GM12878 (cell line): ENCODE data around the gene GRIK5. TPM values are rescaled to one million over a fixed set of nuclear protein-coding genes. Genes with fewer than 3 reads are reported as not detected.

Experiments
- ATAC-seq: fragments of 200-7000 bp; cut with Tn5 transposase; 3 replicates; pipeline ENCODE4 v1.9.1; 2020; ENCODE audit warnings: mild to moderate bottlenecking, moderate library complexity
- BruUV-seq: library from RNA; stranded (reverse); fragments of 400-500 nt; replicated peaks from 2 replicates; lab custom pipeline; 2021; lab: Mats Ljungman, UMichigan
- CTCF ChIA-PET: fragments of 300-600 bp; sonication (Branson Sonifier 250); formaldehyde crosslinking; extraction: SDS; loops from one replicate; lab custom pipeline; 2021; ENCODE audit warnings: inconsistent platforms; lab: Yijun Ruan, JAX
- POLR2A ChIA-PET: fragments of 350-600 bp; formaldehyde crosslinking; extraction: SDS; loops from one replicate; lab custom pipeline; 2021; ENCODE audit warnings: inconsistent platforms; lab: Charles Lee
- RAD21 ChIA-PET: fragments of 300-600 bp; sonication (Branson Sonifier 250); formaldehyde crosslinking; loops from one replicate; lab custom pipeline; 2023; ENCODE audit warnings: antibody characterized with exemption; ENCODE audit not compliant: unreplicated experiment; lab: Charles Lee
- SMC1A ChIA-PET: fragments of 300-600 bp; sonication (Branson Sonifier 250); formaldehyde crosslinking; loops from one replicate; lab custom pipeline; 2023; ENCODE audit not compliant: unreplicated experiment, uncharacterized antibody; lab: Charles Lee
- DNase-seq: peaks from one replicate; pipeline ENCODE4 v3.0.0-alpha.2; 2011; ENCODE audit warnings: low read depth, low spot score
- FAIRE-seq: peaks from 3 replicates; lab custom pipeline; 2011; peaks lifted over from hg19 to GRCh38; lab: Jason Lieb, UNC
- H2AFZ ChIP-seq: 2 replicates; pipeline ENCODE4 v1.6.0; 2011; ENCODE audit warnings: low read depth, low read length, control low read depth; ENCODE audit not compliant: control insufficient read depth
- H3K27ac ChIP-seq: 2 replicates; pipeline ENCODE4 v1.5.1; 2011; ENCODE audit warnings: control low read depth; ENCODE audit not compliant: control insufficient read depth, insufficient read depth
- H3K27me3 ChIP-seq, 2 experiments: replicated peaks in 1 of 2; 2 replicates each; pipeline versions ENCODE4 v1.6.0 to v1.6.1; 2011; ENCODE audit warnings: low read length in 1 of 2; ENCODE audit not compliant: control insufficient read depth in 2 of 2, insufficient read depth in 2 of 2
- H3K36me3 ChIP-seq, 2 experiments: 2 replicates each; pipeline ENCODE4 v1.5.1; 2011; ENCODE audit warnings: low read length in 1 of 2; ENCODE audit not compliant: control insufficient read depth in 2 of 2, insufficient read depth in 2 of 2
- H3K4me1 ChIP-seq: 2 replicates; pipeline ENCODE4 v1.6.1; 2011; ENCODE audit warnings: mild to moderate bottlenecking, low read length, moderate library complexity, mixed read lengths; ENCODE audit not compliant: control insufficient read depth, insufficient read depth
- H3K4me2 ChIP-seq: 2 replicates; pipeline ENCODE4 v1.6.0; 2011; ENCODE audit warnings: control low read depth; ENCODE audit not compliant: control insufficient read depth, insufficient read depth
- H3K4me3 ChIP-seq: fragments of 200-600 bp; sonication (generic); 2 replicates; pipeline ENCODE4 v1.5.1; 2016
- H3K79me2 ChIP-seq: 2 replicates; pipeline ENCODE4 v1.6.0; 2011; ENCODE audit warnings: low read length; ENCODE audit not compliant: control insufficient read depth, insufficient read depth
- H3K9ac ChIP-seq: 2 replicates; pipeline ENCODE4 v1.8.0; 2011; ENCODE audit warnings: low read length, control low read depth, mixed read lengths; ENCODE audit not compliant: control insufficient read depth, insufficient read depth
- H3K9me3 ChIP-seq: replicated peaks from 3 replicates; pipeline ENCODE4 v1.5.1; 2011; ENCODE audit warnings: mild to moderate bottlenecking, low read length; ENCODE audit not compliant: control insufficient read depth, insufficient read depth
- H4K20me1 ChIP-seq: 2 replicates; pipeline ENCODE4 v1.6.0; 2011; ENCODE audit not compliant: control insufficient read depth, insufficient read depth
- BMI1 ChIP-seq: fragments of 450-650 bp; IDR thresholded peaks from 2 replicates; pipeline ENCODE4 v1.6.1; 2016; ENCODE audit warnings: mild to moderate bottlenecking, moderate library complexity, borderline replicate concordance
- CREB1 ChIP-seq: IDR thresholded peaks from 2 replicates; pipeline ENCODE4 v1.6.1; 2012; ENCODE audit warnings: low read depth, mild to moderate bottlenecking, inconsistent platforms
- IKZF2 ChIP-seq, 2 experiments: fragments of 450-650 bp; IDR thresholded peaks; 2 replicates each; pipeline ENCODE4 v1.6.1; 2017; ENCODE audit warnings: mild to moderate bottlenecking in 2 of 2, moderate library complexity in 2 of 2
- IRF4 ChIP-seq: IDR thresholded peaks from 2 replicates; pipeline ENCODE4 v1.6.1; 2011; ENCODE audit warnings: low read depth, low read length
- MAX ChIP-seq: IDR thresholded peaks from 2 replicates; pipeline ENCODE4 v1.6.1; 2012; ENCODE audit warnings: low read depth, low read length, improper control_type of control experiment
- PBX3 ChIP-seq: IDR thresholded peaks from 2 replicates; pipeline ENCODE4 v1.6.1; 2011; ENCODE audit warnings: mild to moderate bottlenecking, low read depth, low read length, moderate library complexity; ENCODE audit not compliant: insufficient replicate concordance
- RB1 ChIP-seq: fragments of 450-650 bp; formaldehyde crosslinking; IDR thresholded peaks from 2 replicates; pipeline ENCODE4 v1.6.1; 2017; ENCODE audit warnings: mild to moderate bottlenecking, borderline replicate concordance
- SUZ12 ChIP-seq: fragments of 200-600 bp; sonication (generic); IDR thresholded peaks from one replicate; pipeline ENCODE4 v1.6.1; 2018; ENCODE audit warnings: antibody characterized with exemption, mild to moderate bottlenecking; ENCODE audit not compliant: unreplicated experiment
- WGBS: methylation state at CpG from one replicate; pipeline ENCODE4 v1.1.6; 2016; ENCODE audit warnings: low lambda C conversion rate; ENCODE audit not compliant: insufficient replicate concordance, insufficient coverage; ENCODE audit errors: missing lambda C conversion rate; 5-methylcytosine and 5-hydroxymethylcytosine counted together
- in situ Hi-C: fragments of 300-500 bp; cut with MboI; formaldehyde crosslinking; loops from 9 replicates; pipeline ENCODE4 v1.14.3; 2018; ENCODE audit warnings: mixed read lengths
- intact Hi-C: fragments of 100-400 bp; cut with micrococcal nuclease; formaldehyde crosslinking; loops from one replicate; pipeline ENCODE4 v1.14.2; 2022; ENCODE audit not compliant: unreplicated experiment
- polyA plus RNA-seq, 11 experiments: library from polyadenylated mRNA; depleted of rRNA in 4 of 11; unstranded in 6 of 11; stranded (reverse) in 5 of 11; fragments of >200 nt; fragmentation: Nextera tagmentation in 4 of 11; fragmentation: Illumina TruSeq in 1 of 11; extraction: Ambion mirVana in 4 of 11; extraction: Trizol in 1 of 11; gene quantifications; 1 replicate in 1 of 11; 2 replicates in 10 of 11; pipeline versions ENCODE4 v1.2.1 to v1.2.3, GENCODE V29; 2011 to 2016; ENCODE audit warnings: inconsistent platforms in 2 of 11, missing spikeins in 2 of 11, low read depth in 1 of 11
- total RNA-seq, 4 experiments: library from RNA; depleted of rRNA in 3 of 4; stranded (reverse); fragments of >200 nt in 3 of 4; fragmentation: Illumina TruSeq in 1 of 4; extraction: Trizol in 1 of 4; gene quantifications; 2 replicates each; pipeline versions ENCODE4 v1.2.1 to v1.2.3, GENCODE V29; 2013 to 2021
- TF ChIP-seq, protein P1 (sequence below): fragments of 450-650 bp; IDR thresholded peaks from 2 replicates; pipeline ENCODE4 v1.6.1; 2017; ENCODE audit warnings: mild to moderate bottlenecking, moderate library complexity

Gene GRIK5
- total and polyA plus RNA-seq, 10 of the 15 experiments (the other 5 are each of a cell fraction or from before 2014, with no cell fraction given) = 0.03 to 0.23 (median 0.07) TPM; not detected in 3

GRCh38 chr19:42024622-42025111 is 45.3 kb downstream of the GRIK5 start:
- CTCF ChIA-PET = interaction anchor here (1.7 kb wide), 1 partner anchor 10 kb away, joined by 6 read pairs; no protein-coding TSS in a partner anchor
- in situ Hi-C loops = no loop called here

GRCh38 chr19:42023943-42024260 is 46.1 kb downstream of the GRIK5 start:
- H3K27ac ChIP-seq = no peak overlapping the region
- no peaks in the 10 kb centered on the region for H4K20me1 ChIP-seq
- ChIA-PET POLR2A (no interaction called here), CTCF (interaction anchor here (1.0 to 1.7 kb wide), 3 partner anchors 11 to 151 kb away, joined by 3 to 6 read pairs (median 3); no protein-coding TSS in a partner anchor), RAD21 (interaction anchor here (0.7 kb wide), 1 partner anchor 30 kb away, joined by 3 read pairs; no protein-coding TSS in a partner anchor), SMC1A (no interaction called here)
- WGBS = 40% methylated on average over 4 of the region's 4 CpGs
- intact Hi-C loops = no loop called here
- ATAC-seq (no peak), FAIRE-seq (no peak), DNase-seq (no peak)
- no peaks in the 10 kb centered on the region for H3K4me1 ChIP-seq
- H3K9me3 ChIP-seq = no peaks in the 10 kb centered on the region
- no TSS peak for BruUV-seq
- H3K79me2 ChIP-seq = no peaks in the 10 kb centered on the region
- no peak overlapping the region for H2AFZ ChIP-seq
- no peak overlapping the region for H3K4me2 ChIP-seq
- H3K9ac ChIP-seq = no peak overlapping the region
- peaks cover 0 to 4% of the 10 kb centered on the region in 2 experiments; a peak in 3 of 4 replicates for H3K27me3 ChIP-seq
- in situ Hi-C loops = no loop called here
- H3K4me3 ChIP-seq = no peak overlapping the region
- H3K36me3 ChIP-seq = no peaks in the 10 kb centered on the region
- TF ChIP-seq MAX (no peak), IKZF2 (IDR thresholded peaks at IDR 0.05) (no peak), RB1 (no peak)
- TF ChIP-seq, protein P1, sequence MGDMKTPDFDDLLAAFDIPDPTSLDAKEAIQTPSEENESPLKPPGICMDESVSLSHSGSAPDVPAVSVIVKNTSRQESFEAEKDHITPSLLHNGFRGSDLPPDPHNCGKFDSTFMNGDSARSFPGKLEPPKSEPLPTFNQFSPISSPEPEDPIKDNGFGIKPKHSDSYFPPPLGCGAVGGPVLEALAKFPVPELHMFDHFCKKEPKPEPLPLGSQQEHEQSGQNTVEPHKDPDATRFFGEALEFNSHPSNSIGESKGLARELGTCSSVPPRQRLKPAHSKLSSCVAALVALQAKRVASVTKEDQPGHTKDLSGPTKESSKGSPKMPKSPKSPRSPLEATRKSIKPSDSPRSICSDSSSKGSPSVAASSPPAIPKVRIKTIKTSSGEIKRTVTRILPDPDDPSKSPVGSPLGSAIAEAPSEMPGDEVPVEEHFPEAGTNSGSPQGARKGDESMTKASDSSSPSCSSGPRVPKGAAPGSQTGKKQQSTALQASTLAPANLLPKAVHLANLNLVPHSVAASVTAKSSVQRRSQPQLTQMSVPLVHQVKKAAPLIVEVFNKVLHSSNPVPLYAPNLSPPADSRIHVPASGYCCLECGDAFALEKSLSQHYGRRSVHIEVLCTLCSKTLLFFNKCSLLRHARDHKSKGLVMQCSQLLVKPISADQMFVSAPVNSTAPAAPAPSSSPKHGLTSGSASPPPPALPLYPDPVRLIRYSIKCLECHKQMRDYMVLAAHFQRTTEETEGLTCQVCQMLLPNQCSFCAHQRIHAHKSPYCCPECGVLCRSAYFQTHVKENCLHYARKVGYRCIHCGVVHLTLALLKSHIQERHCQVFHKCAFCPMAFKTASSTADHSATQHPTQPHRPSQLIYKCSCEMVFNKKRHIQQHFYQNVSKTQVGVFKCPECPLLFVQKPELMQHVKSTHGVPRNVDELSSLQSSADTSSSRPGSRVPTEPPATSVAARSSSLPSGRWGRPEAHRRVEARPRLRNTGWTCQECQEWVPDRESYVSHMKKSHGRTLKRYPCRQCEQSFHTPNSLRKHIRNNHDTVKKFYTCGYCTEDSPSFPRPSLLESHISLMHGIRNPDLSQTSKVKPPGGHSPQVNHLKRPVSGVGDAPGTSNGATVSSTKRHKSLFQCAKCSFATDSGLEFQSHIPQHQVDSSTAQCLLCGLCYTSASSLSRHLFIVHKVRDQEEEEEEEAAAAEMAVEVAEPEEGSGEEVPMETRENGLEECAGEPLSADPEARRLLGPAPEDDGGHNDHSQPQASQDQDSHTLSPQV = no peak

More at GRCh38 chr19:42024622-42025111, 45.3 kb downstream of the GRIK5 start:
- WGBS = 27% methylated on average over 11 of the region's 12 CpGs
- no peak overlapping the region for H3K4me2 ChIP-seq
- no peak overlapping the region for H3K27ac ChIP-seq
- peaks cover 0 to 4% of the 10 kb centered on the region in 2 experiments; a peak in 3 of 4 replicates for H3K27me3 ChIP-seq
- FAIRE-seq = no peak
- TF ChIP-seq IRF4 = no peak
- TF ChIP-seq PBX3 = no peak
- TF ChIP-seq SUZ12 = no peak
- no peak for TF ChIP-seq CREB1
- no peak for TF ChIP-seq BMI1
- RAD21 ChIA-PET = interaction anchor here (0.7 kb wide), 1 partner anchor 31 kb away, joined by 3 read pairs; no protein-coding TSS in a partner anchor
- H3K9me3 ChIP-seq = no peaks in the 10 kb centered on the region
- no peaks in the 10 kb centered on the region for H3K79me2 ChIP-seq
- H3K36me3 ChIP-seq = no peaks in the 10 kb centered on the region
- no peaks in the 10 kb centered on the region for H3K4me1 ChIP-seq
- intact Hi-C loops = no loop called here
- DNase-seq = no peak
- POLR2A ChIA-PET = no interaction called here
- no TSS peak for BruUV-seq
- no peaks in the 10 kb centered on the region for H4K20me1 ChIP-seq
- SMC1A ChIA-PET = no interaction called here
- H2AFZ ChIP-seq = no peak overlapping the region
- no peak for ATAC-seq
- H3K9ac ChIP-seq = no peak overlapping the region
- H3K4me3 ChIP-seq = no peak overlapping the region
